ENCODE results near the gene AP5Z1.

- TF ChIP-seq CTCF (IDR thresholded peaks at IDR 0.05; ENCODE audit: low read depth, low read length) = no peak
- TF ChIP-seq EZH2phosphoT487 (IDR thresholded peaks at IDR 0.05; ENCODE audit: low read depth) = no peak
Measured at GRCh38 chr7:4781366-4782069, 6.1 kb downstream of the AP5Z1 start.
